ENCODE data around the gene PARD3B.

The PARD3B gene

DNA sequence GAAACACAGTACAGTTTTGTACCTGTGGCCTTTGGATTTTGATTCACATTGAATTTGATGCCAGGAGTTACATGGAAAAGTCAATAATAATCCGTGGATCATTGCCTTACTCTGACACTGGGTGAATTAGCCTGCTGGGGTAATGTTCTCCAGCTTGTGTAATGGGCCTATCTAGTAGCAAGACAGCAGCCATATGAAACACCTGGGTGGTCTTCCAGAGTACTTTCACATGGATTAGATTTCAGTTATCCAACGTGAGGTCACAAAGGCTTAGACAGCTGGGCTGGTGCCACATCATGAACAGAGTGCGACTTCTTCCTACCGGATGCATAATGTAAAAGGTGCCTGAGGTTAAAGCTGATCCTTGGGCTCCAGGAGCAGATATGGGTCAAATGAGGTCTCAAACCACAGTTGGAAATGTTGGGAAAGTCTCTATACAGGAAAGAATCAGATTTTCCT is 486.8 kb downstream of the PARD3B start:
- Histone ChIP-seq H3K4me3 (ENCODE audit: insufficient read depth, low read length, poor library complexity, severe bottlenecking) (no peak overlapping the region), H3K9me2 (replicated peaks; ENCODE audit: insufficient read depth, low read length) (no peaks in the 10 kb centered on the region), H2AFZ (ENCODE audit: low read depth, low read length, severe bottlenecking) (no peak overlapping the region), H4K20me1 (ENCODE audit: low read depth, low read length) (no peaks in the 10 kb centered on the region), H3K36me3 (ENCODE audit: low read length) (no peaks in the 10 kb centered on the region), H3K9ac (ENCODE audit: low read length) (no peak overlapping the region), H3K27ac (ENCODE audit: low read depth, low read length) (no peak overlapping the region), H3K4me2 (ENCODE audit: low read depth, low read length, poor library complexity, severe bottlenecking) (no peak overlapping the region), H3K9me3 (ENCODE audit: insufficient read depth, low read length) (no peaks in the 10 kb centered on the region), H3K27me3 (ENCODE audit: low read length) (no peaks in the 10 kb centered on the region), H3F3A (ENCODE audit: insufficient read depth) (no peaks in the 10 kb centered on the region), H3K79me2 (ENCODE audit: insufficient read depth, low read length) (no peaks in the 10 kb centered on the region)
- no peak for TF ChIP-seq EZH2phosphoT487 (conservative IDR thresholded peaks at IDR 0.05; ENCODE audit: low read length)
- TF ChIP-seq, protein P1, sequence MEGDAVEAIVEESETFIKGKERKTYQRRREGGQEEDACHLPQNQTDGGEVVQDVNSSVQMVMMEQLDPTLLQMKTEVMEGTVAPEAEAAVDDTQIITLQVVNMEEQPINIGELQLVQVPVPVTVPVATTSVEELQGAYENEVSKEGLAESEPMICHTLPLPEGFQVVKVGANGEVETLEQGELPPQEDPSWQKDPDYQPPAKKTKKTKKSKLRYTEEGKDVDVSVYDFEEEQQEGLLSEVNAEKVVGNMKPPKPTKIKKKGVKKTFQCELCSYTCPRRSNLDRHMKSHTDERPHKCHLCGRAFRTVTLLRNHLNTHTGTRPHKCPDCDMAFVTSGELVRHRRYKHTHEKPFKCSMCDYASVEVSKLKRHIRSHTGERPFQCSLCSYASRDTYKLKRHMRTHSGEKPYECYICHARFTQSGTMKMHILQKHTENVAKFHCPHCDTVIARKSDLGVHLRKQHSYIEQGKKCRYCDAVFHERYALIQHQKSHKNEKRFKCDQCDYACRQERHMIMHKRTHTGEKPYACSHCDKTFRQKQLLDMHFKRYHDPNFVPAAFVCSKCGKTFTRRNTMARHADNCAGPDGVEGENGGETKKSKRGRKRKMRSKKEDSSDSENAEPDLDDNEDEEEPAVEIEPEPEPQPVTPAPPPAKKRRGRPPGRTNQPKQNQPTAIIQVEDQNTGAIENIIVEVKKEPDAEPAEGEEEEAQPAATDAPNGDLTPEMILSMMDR (IDR thresholded peaks at IDR 0.05; ENCODE audit: insufficient read depth, low read length, poor library complexity, severe bottlenecking): no peak

- no peak overlapping the region for H3K4me3 ChIP-seq (ENCODE audit: insufficient read depth, low read length, poor library complexity, severe bottlenecking)
- H3K4me2 ChIP-seq (ENCODE audit: low read depth, low read length, poor library complexity, severe bottlenecking): no peak overlapping the region
- H3K79me2 ChIP-seq (ENCODE audit: insufficient read depth, low read length): no peaks in the 10 kb centered on the region
- H3K9me2 ChIP-seq (replicated peaks; ENCODE audit: insufficient read depth, low read length): no peaks in the 10 kb centered on the region
- no peak overlapping the region for H2AFZ ChIP-seq (ENCODE audit: low read depth, low read length, severe bottlenecking)
- H3F3A ChIP-seq (ENCODE audit: insufficient read depth): no peaks in the 10 kb centered on the region
- no peaks in the 10 kb centered on the region for H3K36me3 ChIP-seq (ENCODE audit: low read length)
- H4K20me1 ChIP-seq (ENCODE audit: low read depth, low read length): no peaks in the 10 kb centered on the region
- H3K9me3 ChIP-seq (ENCODE audit: insufficient read depth, low read length): no peaks in the 10 kb centered on the region
- TF ChIP-seq, protein P1 (IDR thresholded peaks at IDR 0.05; ENCODE audit: insufficient read depth, low read length, poor library complexity, severe bottlenecking): no peak
- TF ChIP-seq EZH2phosphoT487 (conservative IDR thresholded peaks at IDR 0.05; ENCODE audit: low read length): no peak
- H3K27me3 ChIP-seq (ENCODE audit: low read length): no peaks in the 10 kb centered on the region
- no peak overlapping the region for H3K9ac ChIP-seq (ENCODE audit: low read length)
- no peak overlapping the region for H3K27ac ChIP-seq (ENCODE audit: low read depth, low read length)
Observed at GRCh38 chr2:205033431-205033830, 488.2 kb downstream of the PARD3B start.

DNA sequence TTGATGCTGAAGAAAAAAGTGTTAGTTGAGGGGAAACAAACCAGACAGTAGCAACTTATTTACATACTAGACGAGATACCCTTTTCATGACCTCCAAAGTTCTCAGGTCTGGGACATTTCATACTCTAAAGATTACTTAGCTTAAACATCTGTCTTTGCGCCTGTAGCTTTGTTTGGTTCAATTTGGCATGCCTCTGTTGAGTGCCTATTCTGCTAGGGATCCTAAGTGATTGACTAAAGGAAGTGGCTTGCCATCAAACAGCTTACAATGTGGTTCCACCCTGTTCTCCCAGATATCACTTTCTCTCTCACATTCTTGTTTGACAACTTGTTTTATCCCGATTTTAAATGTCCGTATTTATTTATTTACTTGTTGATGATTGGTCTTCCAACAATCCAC is 488.8 kb downstream of the PARD3B start:
- TF ChIP-seq, protein P1 (IDR thresholded peaks at IDR 0.05; ENCODE audit: insufficient read depth, low read length, poor library complexity, severe bottlenecking): no peak
- TF ChIP-seq EZH2phosphoT487 (conservative IDR thresholded peaks at IDR 0.05; ENCODE audit: low read length): no peak
- H3K79me2 ChIP-seq (ENCODE audit: insufficient read depth, low read length): no peaks in the 10 kb centered on the region
- H3K9me3 ChIP-seq (ENCODE audit: insufficient read depth, low read length): no peaks in the 10 kb centered on the region
- H3K9ac ChIP-seq (ENCODE audit: low read length): no peak overlapping the region
- H3K27me3 ChIP-seq (ENCODE audit: low read length): no peaks in the 10 kb centered on the region
- H3K36me3 ChIP-seq (ENCODE audit: low read length): no peaks in the 10 kb centered on the region
- no peaks in the 10 kb centered on the region for H3F3A ChIP-seq (ENCODE audit: insufficient read depth)
- H3K4me2 ChIP-seq (ENCODE audit: low read depth, low read length, poor library complexity, severe bottlenecking): no peak overlapping the region
- no peak overlapping the region for H2AFZ ChIP-seq (ENCODE audit: low read depth, low read length, severe bottlenecking)
- H3K4me3 ChIP-seq (ENCODE audit: insufficient read depth, low read length, poor library complexity, severe bottlenecking): no peak overlapping the region
- no peaks in the 10 kb centered on the region for H4K20me1 ChIP-seq (ENCODE audit: low read depth, low read length)
- H3K27ac ChIP-seq (ENCODE audit: low read depth, low read length): no peak overlapping the region
- H3K9me2 ChIP-seq (replicated peaks; ENCODE audit: insufficient read depth, low read length): no peaks in the 10 kb centered on the region

All from SU-DHL-6 (cell line).